GM18499 (cell line): Measurements from ENCODE around the gene FEM1B.
A peak's percentile ranks its signal among the peaks of the same experiment; 100 is the strongest.

Experiments used
- ATAC-seq: cut with Tn5 transposase; IDR thresholded peaks from one replicate; pipeline ENCODE4 v1.9.1; 2021; ENCODE audit warnings: moderate number of reproducible peaks; ENCODE audit not compliant: insufficient read depth, unreplicated experiment

The FEM1B gene

GRCh38 chr15:68256675-68257450 is 20.7 kb upstream of the FEM1B start:
- no peak for ATAC-seq

GRCh38 chr15:68258692-68259091 is 18.9 kb upstream of the FEM1B start:
- ATAC-seq: no peak

GRCh38 chr15:68259883-68260282 is 17.7 kb upstream of the FEM1B start:
- ATAC-seq: no peak

- ATAC-seq: no peak
Observed at GRCh38 chr15:68261241-68261640, 16.3 kb upstream of the FEM1B start.

GRCh38 chr15:68261980-68262379 is 15.6 kb upstream of the FEM1B start:
- no peak for ATAC-seq

GRCh38 chr15:68262514-68263356 is 14.8 kb upstream of the FEM1B start:
- ATAC-seq: no peak

GRCh38 chr15:68264282-68264681 is 13.3 kb upstream of the FEM1B start:
- no peak for ATAC-seq

GRCh38 chr15:68265081-68265480 is 12.5 kb upstream of the FEM1B start:
- no peak for ATAC-seq

- no peak for ATAC-seq
Observed at GRCh38 chr15:68265674-68266073, 11.9 kb upstream of the FEM1B start.

GRCh38 chr15:68268405-68268804 is 9.1 kb upstream of the FEM1B start:
- no peak for ATAC-seq

GRCh38 chr15:68271854-68272471 is 5.6 kb upstream of the FEM1B start:
- no peak for ATAC-seq

GRCh38 chr15:68272721-68273271 is 4.7 kb upstream of the FEM1B start:
- ATAC-seq: no peak

GRCh38 chr15:68274201-68274848 is 3.2 kb upstream of the FEM1B start:
- no peak for ATAC-seq

- ATAC-seq: no peak
Observed at GRCh38 chr15:68275165-68275746, 2.3 kb upstream of the FEM1B start.

GRCh38 chr15:68276668-68277067 is 877 bp upstream of the FEM1B start:
- no peak for ATAC-seq

- ATAC-seq: peak; percentile 8
Observed at GRCh38 chr15:68277131-68277602, 378 bp upstream of the FEM1B start.

GRCh38 chr15:68278345-68278594 is 725 bp downstream of the FEM1B start:
- ATAC-seq: peak; percentile 34

GRCh38 chr15:68278595-68279405 is 1.3 kb downstream of the FEM1B start:
- ATAC-seq: no peak
